Measurements from ENCODE around the gene HOGA1. TPM values are rescaled to one million over a fixed set of nuclear protein-coding genes. Genes with fewer than 3 reads are reported as not detected.

The HOGA1 gene
- total RNA-seq, 3 donors from 2014 or later (not counting 1 experiment from before 2014, with no cell fraction given) = not detected

DNA sequence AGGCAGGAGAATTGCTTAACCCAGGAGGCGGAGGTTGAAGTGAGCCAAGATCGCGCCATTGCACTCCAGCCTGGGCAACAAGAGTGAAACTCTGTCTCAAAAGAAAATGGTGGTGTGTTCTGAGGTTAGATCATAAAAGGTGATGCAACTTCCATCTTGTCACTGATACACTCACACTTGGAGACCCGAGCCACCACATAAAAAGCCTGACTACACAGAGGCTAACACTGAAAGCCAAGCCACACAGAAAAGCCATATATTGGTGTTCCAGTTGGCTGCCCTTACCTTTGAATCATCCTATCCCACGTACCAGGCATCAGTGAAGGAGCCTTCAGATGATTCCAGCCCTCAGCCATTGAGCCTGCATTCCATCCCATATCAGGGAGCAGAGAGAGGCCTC, 45.1 kb downstream of the HOGA1 start:
- TF ChIP-seq, protein P1, sequence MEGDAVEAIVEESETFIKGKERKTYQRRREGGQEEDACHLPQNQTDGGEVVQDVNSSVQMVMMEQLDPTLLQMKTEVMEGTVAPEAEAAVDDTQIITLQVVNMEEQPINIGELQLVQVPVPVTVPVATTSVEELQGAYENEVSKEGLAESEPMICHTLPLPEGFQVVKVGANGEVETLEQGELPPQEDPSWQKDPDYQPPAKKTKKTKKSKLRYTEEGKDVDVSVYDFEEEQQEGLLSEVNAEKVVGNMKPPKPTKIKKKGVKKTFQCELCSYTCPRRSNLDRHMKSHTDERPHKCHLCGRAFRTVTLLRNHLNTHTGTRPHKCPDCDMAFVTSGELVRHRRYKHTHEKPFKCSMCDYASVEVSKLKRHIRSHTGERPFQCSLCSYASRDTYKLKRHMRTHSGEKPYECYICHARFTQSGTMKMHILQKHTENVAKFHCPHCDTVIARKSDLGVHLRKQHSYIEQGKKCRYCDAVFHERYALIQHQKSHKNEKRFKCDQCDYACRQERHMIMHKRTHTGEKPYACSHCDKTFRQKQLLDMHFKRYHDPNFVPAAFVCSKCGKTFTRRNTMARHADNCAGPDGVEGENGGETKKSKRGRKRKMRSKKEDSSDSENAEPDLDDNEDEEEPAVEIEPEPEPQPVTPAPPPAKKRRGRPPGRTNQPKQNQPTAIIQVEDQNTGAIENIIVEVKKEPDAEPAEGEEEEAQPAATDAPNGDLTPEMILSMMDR (IDR thresholded peaks at IDR 0.05) = no peak
- 84% methylated on average over 3 of the region's 5 CpGs for WGBS (ENCODE audit: insufficient coverage)
- peaks cover 4 to 7% of the 10 kb centered on the region in 2 donors for H3K27me3 Mint-ChIP-seq (ENCODE audit: low read depth in 2 of 2)
- no peak overlapping the region for H3K4me3 Mint-ChIP-seq
- no peaks in the 10 kb centered on the region for H3K9me3 Mint-ChIP-seq
- no peaks in the 10 kb centered on the region for H3K36me3 ChIP-seq (ENCODE audit: control insufficient read depth, insufficient read depth, low read length)
- intact Hi-C loops (cut with micrococcal nuclease) = no loop called here
- H3K27ac ChIP-seq (ENCODE audit: low read length) = no peak overlapping the region
- peaks cover 12% of the 10 kb centered on the region for H3K4me1 ChIP-seq (ENCODE audit: control insufficient read depth, insufficient read depth, low read length)
- H3K27ac Mint-ChIP-seq = no peak overlapping the region
- no peaks in the 10 kb centered on the region for H3K36me3 Mint-ChIP-seq
- H3K4me3 ChIP-seq (ENCODE audit: low read length) = no peak overlapping the region
- no peak for ATAC-seq
- no peaks in the 10 kb centered on the region for H3K9me3 ChIP-seq (ENCODE audit: control insufficient read depth, insufficient read depth, low read length)
- peaks cover 14% of the 10 kb centered on the region in 2 donors for H3K4me1 Mint-ChIP-seq
- H3K27me3 ChIP-seq (ENCODE audit: control insufficient read depth, insufficient read depth, low read length) = no peaks in the 10 kb centered on the region
- no peak for DNase-seq

GRCh38 chr10:97631098-97631497, 46.9 kb downstream of the HOGA1 start:
- Mint-ChIP-seq H3K4me3 (no peak overlapping the region), H3K9me3 (no peaks in the 10 kb centered on the region), H3K27ac (no peak overlapping the region), H3K27me3 (ENCODE audit: low read depth in 2 of 2) (peaks cover 4 to 7% of the 10 kb centered on the region in 2 donors), H3K4me1 (peaks cover 14% of the 10 kb centered on the region in 2 donors), H3K36me3 (no peaks in the 10 kb centered on the region)
- Histone ChIP-seq H3K4me1 (ENCODE audit: control insufficient read depth, insufficient read depth, low read length) (peaks cover 12% of the 10 kb centered on the region), H3K4me3 (ENCODE audit: low read length) (no peak overlapping the region), H3K27ac (ENCODE audit: low read length) (no peak overlapping the region), H3K27me3 (ENCODE audit: control insufficient read depth, insufficient read depth, low read length) (no peaks in the 10 kb centered on the region), H3K9me3 (ENCODE audit: control insufficient read depth, insufficient read depth, low read length) (no peaks in the 10 kb centered on the region), H3K36me3 (ENCODE audit: control insufficient read depth, insufficient read depth, low read length) (no peaks in the 10 kb centered on the region)
- TF ChIP-seq, protein P1 (IDR thresholded peaks at IDR 0.05) = no peak
- ATAC-seq (no peak), DNase-seq (no peak)
- intact Hi-C loops (cut with micrococcal nuclease) = no loop called here

DNA sequence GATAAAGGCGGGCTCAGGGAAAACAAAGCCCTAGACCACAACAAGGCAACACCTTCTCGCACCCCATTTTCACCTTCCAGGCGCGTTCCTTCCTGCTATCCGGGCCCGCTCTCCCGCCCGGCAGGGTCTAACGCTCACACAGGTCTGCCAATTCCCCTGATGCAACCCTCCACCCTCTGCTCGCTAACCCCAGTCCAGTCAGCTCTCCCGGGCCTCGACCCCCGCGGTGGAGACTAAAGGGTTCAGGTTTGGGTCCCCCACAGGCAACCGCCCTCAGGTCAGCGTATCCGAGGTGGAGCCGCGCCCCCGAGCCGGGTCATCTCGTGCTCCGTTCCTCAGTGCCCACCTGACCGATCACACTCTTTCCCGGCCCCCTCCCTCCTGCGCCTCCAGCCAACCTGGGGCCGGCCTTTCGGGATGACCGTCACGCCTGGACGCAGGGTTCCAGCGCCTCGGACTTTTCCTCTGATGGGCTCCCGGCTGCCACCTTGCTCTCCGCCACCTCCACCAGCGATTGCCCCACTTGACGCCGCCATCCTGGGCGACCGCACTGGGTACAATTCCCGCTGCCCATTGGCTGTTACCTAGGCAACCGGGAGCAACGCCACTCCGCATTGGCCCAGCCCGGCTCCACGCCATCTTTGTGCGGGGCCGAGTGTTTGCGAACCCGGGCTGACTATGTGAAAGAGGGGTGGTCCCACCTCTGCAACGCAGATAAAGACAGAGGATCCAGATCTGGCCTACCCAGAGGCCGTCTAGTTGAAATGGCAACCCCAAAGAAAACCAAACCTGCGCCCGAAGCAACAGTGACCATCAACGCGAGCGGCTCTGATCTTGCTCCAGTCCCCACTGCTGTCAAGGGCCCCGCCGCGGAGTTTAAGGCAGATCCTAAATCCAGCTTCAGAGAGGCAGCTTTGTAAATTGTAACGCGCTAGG, 49.0 kb downstream of the HOGA1 start, which contains the start of gene MORN4:
MORN4 (minus strand) TSS at position 552 of the 936 bp plus-strand sequence. CDS start 13,847 bp downstream, outside the sequence.
- Histone ChIP-seq H3K4me3 (ENCODE audit: low read length) (peak within 1 kb of the TSS; percentile 53), H3K27ac (ENCODE audit: low read length) (no peak within 1 kb of the TSS), H3K4me1 (ENCODE audit: control insufficient read depth, insufficient read depth, low read length) (peaks cover 12% of the 10 kb centered on the region), H3K27me3 (ENCODE audit: control insufficient read depth, insufficient read depth, low read length) (no peaks in the 10 kb centered on the region), H3K36me3 (ENCODE audit: control insufficient read depth, insufficient read depth, low read length) (no peaks in the 10 kb centered on the region), H3K9me3 (ENCODE audit: control insufficient read depth, insufficient read depth, low read length) (no peaks in the 10 kb centered on the region)
- H3K27me3 Mint-ChIP-seq (ENCODE audit: low read depth in 2 of 2) = peaks cover 4 to 7% of the 10 kb centered on the region in 2 donors
- peak within 1 kb of the TSS; percentile 99 for H3K4me3 Mint-ChIP-seq
- no peaks in the 10 kb centered on the region for H3K9me3 Mint-ChIP-seq
- intact Hi-C loops (cut with micrococcal nuclease) = loop anchor here (1.0 kb wide), 1 partner anchor 16 kb away; no protein-coding TSS in a partner anchor
- TF ChIP-seq, protein P1 (IDR thresholded peaks at IDR 0.05) = no peak
- H3K4me1 Mint-ChIP-seq = peaks cover 14% of the 10 kb centered on the region in 2 donors
- no peaks in the 10 kb centered on the region for H3K36me3 Mint-ChIP-seq
- H3K27ac Mint-ChIP-seq = peak within 1 kb of the TSS; percentile 85 to 91
- 6% methylated on average over 62 of the region's 62 CpGs for WGBS (ENCODE audit: insufficient coverage)
- ATAC-seq (peak; percentile 98 to 100 (median 99)), DNase-seq (peak; percentile 89 to 96)
